Measurements from ENCODE around the gene GDF7. TPM values are rescaled to one million over a fixed set of nuclear protein-coding genes. Genes with fewer than 3 reads are reported as not detected.

GDF7 gene
- total RNA-seq, 3 donors from 2014 or later (not counting 1 experiment from before 2014, with no cell fraction given), result 0.02 to 0.10 (median 0.05) TPM

DNA sequence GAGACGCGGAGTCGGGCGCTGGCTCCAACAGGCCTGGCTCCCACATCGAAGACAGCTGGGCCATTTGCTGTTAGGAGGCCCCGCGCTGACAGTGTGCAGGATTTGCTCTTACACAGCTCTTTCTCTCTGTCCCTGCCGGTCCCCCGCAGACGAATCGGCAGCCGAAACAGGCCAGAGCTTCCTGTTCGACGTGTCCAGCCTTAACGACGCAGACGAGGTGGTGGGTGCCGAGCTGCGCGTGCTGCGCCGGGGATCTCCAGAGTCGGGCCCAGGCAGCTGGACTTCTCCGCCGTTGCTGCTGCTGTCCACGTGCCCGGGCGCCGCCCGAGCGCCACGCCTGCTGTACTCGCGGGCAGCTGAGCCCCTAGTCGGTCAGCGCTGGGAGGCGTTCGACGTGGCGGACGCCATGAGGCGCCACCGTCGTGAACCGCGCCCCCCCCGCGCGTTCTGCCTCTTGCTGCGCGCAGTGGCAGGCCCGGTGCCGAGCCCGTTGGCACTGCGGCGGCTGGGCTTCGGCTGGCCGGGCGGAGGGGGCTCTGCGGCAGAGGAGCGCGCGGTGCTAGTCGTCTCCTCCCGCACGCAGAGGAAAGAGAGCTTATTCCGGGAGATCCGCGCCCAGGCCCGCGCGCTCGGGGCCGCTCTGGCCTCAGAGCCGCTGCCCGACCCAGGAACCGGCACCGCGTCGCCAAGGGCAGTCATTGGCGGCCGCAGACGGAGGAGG lies 3.5 kb downstream of the GDF7 start:
- 54% methylated on average over 83 of the region's 83 CpGs for WGBS (ENCODE audit: insufficient coverage)
- Histone ChIP-seq H3K4me3 (ENCODE audit: low read length) (no peak overlapping the region), H3K9me3 (ENCODE audit: control insufficient read depth, insufficient read depth, low read length) (no peaks in the 10 kb centered on the region), H3K27me3 (ENCODE audit: control insufficient read depth, insufficient read depth, low read length) (peaks cover 49% of the 10 kb centered on the region), H3K4me1 (ENCODE audit: control insufficient read depth, insufficient read depth, low read length) (peaks cover 31% of the 10 kb centered on the region), H3K27ac (ENCODE audit: low read length) (no peak overlapping the region), H3K36me3 (ENCODE audit: control insufficient read depth, insufficient read depth, low read length) (no peaks in the 10 kb centered on the region)
- H3K4me3 Mint-ChIP-seq, result no peak overlapping the region
- peaks cover 37 to 49% of the 10 kb centered on the region in 2 donors for H3K27me3 Mint-ChIP-seq (ENCODE audit: low read depth in 2 of 2)
- peaks cover 0 to 10% of the 10 kb centered on the region in 2 donors for H3K4me1 Mint-ChIP-seq
- intact Hi-C loops (cut with micrococcal nuclease), result no loop called here
- TF ChIP-seq, protein P1, sequence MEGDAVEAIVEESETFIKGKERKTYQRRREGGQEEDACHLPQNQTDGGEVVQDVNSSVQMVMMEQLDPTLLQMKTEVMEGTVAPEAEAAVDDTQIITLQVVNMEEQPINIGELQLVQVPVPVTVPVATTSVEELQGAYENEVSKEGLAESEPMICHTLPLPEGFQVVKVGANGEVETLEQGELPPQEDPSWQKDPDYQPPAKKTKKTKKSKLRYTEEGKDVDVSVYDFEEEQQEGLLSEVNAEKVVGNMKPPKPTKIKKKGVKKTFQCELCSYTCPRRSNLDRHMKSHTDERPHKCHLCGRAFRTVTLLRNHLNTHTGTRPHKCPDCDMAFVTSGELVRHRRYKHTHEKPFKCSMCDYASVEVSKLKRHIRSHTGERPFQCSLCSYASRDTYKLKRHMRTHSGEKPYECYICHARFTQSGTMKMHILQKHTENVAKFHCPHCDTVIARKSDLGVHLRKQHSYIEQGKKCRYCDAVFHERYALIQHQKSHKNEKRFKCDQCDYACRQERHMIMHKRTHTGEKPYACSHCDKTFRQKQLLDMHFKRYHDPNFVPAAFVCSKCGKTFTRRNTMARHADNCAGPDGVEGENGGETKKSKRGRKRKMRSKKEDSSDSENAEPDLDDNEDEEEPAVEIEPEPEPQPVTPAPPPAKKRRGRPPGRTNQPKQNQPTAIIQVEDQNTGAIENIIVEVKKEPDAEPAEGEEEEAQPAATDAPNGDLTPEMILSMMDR (IDR thresholded peaks at IDR 0.05), result no peak
- no peaks in the 10 kb centered on the region for H3K36me3 Mint-ChIP-seq
- H3K9me3 Mint-ChIP-seq, result no peaks in the 10 kb centered on the region
- ATAC-seq, result no peak
- no peak for DNase-seq
- no peak overlapping the region for H3K27ac Mint-ChIP-seq

DNA sequence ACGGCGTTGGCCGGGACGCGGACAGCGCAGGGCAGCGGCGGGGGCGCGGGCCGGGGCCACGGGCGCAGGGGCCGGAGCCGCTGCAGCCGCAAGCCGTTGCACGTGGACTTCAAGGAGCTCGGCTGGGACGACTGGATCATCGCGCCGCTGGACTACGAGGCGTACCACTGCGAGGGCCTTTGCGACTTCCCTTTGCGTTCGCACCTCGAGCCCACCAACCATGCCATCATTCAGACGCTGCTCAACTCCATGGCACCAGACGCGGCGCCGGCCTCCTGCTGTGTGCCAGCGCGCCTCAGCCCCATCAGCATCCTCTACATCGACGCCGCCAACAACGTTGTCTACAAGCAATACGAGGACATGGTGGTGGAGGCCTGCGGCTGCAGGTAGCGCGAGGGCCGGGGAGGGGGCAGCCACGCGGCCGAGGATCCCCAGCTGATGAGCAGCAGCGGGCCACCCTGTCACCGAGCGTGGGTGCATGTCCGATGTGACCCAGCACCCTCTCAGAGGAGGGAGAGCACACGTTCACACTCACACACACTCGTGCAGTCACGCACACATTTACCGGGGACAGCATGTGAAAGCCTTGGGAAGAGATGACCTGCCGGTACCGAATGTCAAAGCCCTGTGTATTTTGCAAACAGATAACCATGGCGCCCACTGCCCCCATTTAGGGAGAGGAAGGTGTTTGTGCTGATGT lies 4.2 kb downstream of the GDF7 start:
- intact Hi-C loops (cut with micrococcal nuclease), result no loop called here
- Mint-ChIP-seq H3K9me3 (no peaks in the 10 kb centered on the region), H3K4me3 (no peak overlapping the region), H3K4me1 (peaks cover 0 to 8% of the 10 kb centered on the region in 2 donors), H3K27me3 (ENCODE audit: low read depth in 2 of 2) (peaks cover 37 to 45% of the 10 kb centered on the region in 2 donors), H3K36me3 (no peaks in the 10 kb centered on the region), H3K27ac (no peak overlapping the region)
- Histone ChIP-seq H3K36me3 (ENCODE audit: control insufficient read depth, insufficient read depth, low read length) (no peaks in the 10 kb centered on the region), H3K9me3 (ENCODE audit: control insufficient read depth, insufficient read depth, low read length) (no peaks in the 10 kb centered on the region), H3K4me3 (ENCODE audit: low read length) (no peak overlapping the region), H3K27ac (ENCODE audit: low read length) (no peak overlapping the region), H3K4me1 (ENCODE audit: control insufficient read depth, insufficient read depth, low read length) (peaks cover 31% of the 10 kb centered on the region), H3K27me3 (ENCODE audit: control insufficient read depth, insufficient read depth, low read length) (peaks cover 47% of the 10 kb centered on the region)
- ATAC-seq (no peak), DNase-seq (no peak)
- TF ChIP-seq, protein P1 (IDR thresholded peaks at IDR 0.05), result no peak
- 59% methylated on average over 60 of the region's 60 CpGs for WGBS (ENCODE audit: insufficient coverage)

DNA sequence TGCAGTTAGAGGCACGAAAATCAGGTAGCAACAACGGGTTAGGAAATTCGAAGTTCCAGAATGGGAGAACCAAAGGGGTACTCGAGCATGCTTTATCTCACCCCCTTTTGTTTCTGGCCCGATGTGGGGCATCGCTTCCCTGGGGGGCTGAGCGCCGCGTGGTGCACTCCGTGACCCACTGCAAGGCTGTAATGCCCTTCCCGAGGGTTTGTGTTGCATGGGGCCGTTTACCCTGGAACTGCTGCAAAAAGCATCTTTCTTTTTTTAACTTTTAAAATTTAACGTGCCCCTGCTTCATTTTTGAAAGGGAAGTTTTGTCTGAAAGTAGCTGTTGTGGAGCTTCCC lies 4.8 kb downstream of the GDF7 start:
- H3K9me3 Mint-ChIP-seq, result no peaks in the 10 kb centered on the region
- peaks cover 0 to 5% of the 10 kb centered on the region in 2 donors for H3K4me1 Mint-ChIP-seq
- DNase-seq, result no peak
- H3K27me3 Mint-ChIP-seq (ENCODE audit: low read depth in 2 of 2), result peaks cover 37 to 43% of the 10 kb centered on the region in 2 donors
- peaks cover 30% of the 10 kb centered on the region for H3K4me1 ChIP-seq (ENCODE audit: control insufficient read depth, insufficient read depth, low read length)
- H3K36me3 ChIP-seq (ENCODE audit: control insufficient read depth, insufficient read depth, low read length), result no peaks in the 10 kb centered on the region
- H3K4me3 ChIP-seq (ENCODE audit: low read length), result no peak overlapping the region
- no peaks in the 10 kb centered on the region for H3K9me3 ChIP-seq (ENCODE audit: control insufficient read depth, insufficient read depth, low read length)
- ATAC-seq, result no peak
- intact Hi-C loops (cut with micrococcal nuclease), result no loop called here
- no peaks in the 10 kb centered on the region for H3K36me3 Mint-ChIP-seq
- WGBS (ENCODE audit: insufficient coverage), result 47% methylated on average over 11 of the region's 13 CpGs
- H3K27me3 ChIP-seq (ENCODE audit: control insufficient read depth, insufficient read depth, low read length), result peaks cover 44% of the 10 kb centered on the region
- TF ChIP-seq, protein P1 (IDR thresholded peaks at IDR 0.05), result no peak
- no peak overlapping the region for H3K27ac ChIP-seq (ENCODE audit: low read length)
- H3K4me3 Mint-ChIP-seq, result no peak overlapping the region
- no peak overlapping the region for H3K27ac Mint-ChIP-seq

Measured in natural killer cell (primary cell).